HepG2 (cell line): ENCODE data around the gene NXN. TPM values are rescaled to one million over a fixed set of nuclear protein-coding genes. Genes with fewer than 3 reads are reported as not detected.

Experiments used
- AKNA ChIP-seq: sonication (generic); formaldehyde crosslinking; IDR thresholded peaks from 2 replicates; pipeline ENCODE4 v1.4.0; 2020; ENCODE audit warnings: missing genetic modification reagents, borderline replicate concordance
- CSRNP1 ChIP-seq: sonication (generic); formaldehyde crosslinking; IDR thresholded peaks from 2 replicates; pipeline ENCODE4 v1.8.1; 2023; ENCODE audit warnings: mild to moderate bottlenecking, missing genetic modification reagents
- EHMT2 ChIP-seq: fragments of 200-600 bp; sonication (generic); IDR thresholded peaks from 2 replicates; pipeline ENCODE4 v1.7.0; 2017; ENCODE audit warnings: antibody characterized with exemption, low read depth, low read length, borderline replicate concordance
- SIX4 ChIP-seq: sonication (generic); formaldehyde crosslinking; IDR thresholded peaks from 2 replicates; pipeline ENCODE4 v1.4.0; 2020; ENCODE audit warnings: missing genetic modification reagents
- SMARCE1 ChIP-seq: fragments of 450-650 bp; IDR thresholded peaks from 2 replicates; pipeline ENCODE4 v1.6.1; 2017; ENCODE audit warnings: borderline replicate concordance
- TBL1XR1 ChIP-seq: fragments of 150-350 bp; IDR thresholded peaks from 2 replicates; pipeline ENCODE4 v1.6.1; 2014; ENCODE audit warnings: borderline replicate concordance, low read length; ENCODE audit not compliant: partially characterized antibody
- THRA ChIP-seq: sonication (generic); formaldehyde crosslinking; IDR thresholded peaks from 2 replicates; pipeline ENCODE4 v1.4.0; 2020; ENCODE audit warnings: missing genetic modification reagents, borderline replicate concordance
- ZBTB7A ChIP-seq: sonication (generic); formaldehyde crosslinking; IDR thresholded peaks from 2 replicates; pipeline ENCODE4 v1.8.0; 2022; ENCODE audit warnings: mild to moderate bottlenecking, missing genetic modification reagents
- ZBTB8A ChIP-seq: sonication (generic); formaldehyde crosslinking; IDR thresholded peaks from 2 replicates; pipeline ENCODE4 v1.4.0; 2020; ENCODE audit warnings: mild to moderate bottlenecking, low read depth, missing genetic modification reagents, borderline replicate concordance
- ZNF318 ChIP-seq: sonication (generic); formaldehyde crosslinking; IDR thresholded peaks from 2 replicates; pipeline ENCODE4 v1.4.0; 2020; ENCODE audit warnings: mild to moderate bottlenecking, missing genetic modification reagents
- ZNF746 ChIP-seq: sonication (generic); formaldehyde crosslinking; IDR thresholded peaks from 2 replicates; pipeline ENCODE4 v1.8.0; 2022; ENCODE audit warnings: mild to moderate bottlenecking, missing genetic modification reagents
- polyA plus RNA-seq, 8 experiments: library from polyadenylated mRNA; depleted of rRNA in 3 of 8; stranded (reverse) in 7 of 8; unstranded in 1 of 8; fragments of >200 nt; fragmentation: Illumina TruSeq in 4 of 8; extraction: Trizol in 4 of 8; gene quantifications; 2 replicates each; pipeline versions ENCODE4 v1.2.1 to v1.2.3, GENCODE V29; 2011 to 2016; ENCODE audit warnings: low read depth in 4 of 8, missing spikeins in 1 of 8, mixed read lengths in 1 of 8; ENCODE audit not compliant: insufficient read depth in 1 of 8
- total RNA-seq, 5 experiments: library from RNA; depleted of rRNA; stranded (reverse); fragments of >200 nt; fragmentation: Illumina TruSeq; extraction: Trizol; gene quantifications; 2 replicates each; pipeline ENCODE4 v1.2.3, GENCODE V29; 2016; ENCODE audit warnings: low read depth in 1 of 5

Gene NXN
- total and polyA plus RNA-seq, 2 of the 13 experiments (the other 11 are each of a cell fraction or from before 2014, with no cell fraction given) = 22.2 to 24.3 TPM

- TF ChIP-seq SMARCE1 (no peak), ZNF318 (CRISPR knock-in tag) (no peak), THRA (peak; percentile 64; the same call in 1 of the 2 replicates), AKNA (CRISPR knock-in tag) (no peak), ZBTB7A (CRISPR knock-in tag) (0 out of 2 replicates have a peak, but pooled peaks have one; percentile 20), ZBTB8A (no peak), SIX4 (CRISPR knock-in tag) (0 out of 2 replicates have a peak, but pooled peaks have one; percentile 32), ZNF746 (CRISPR knock-in tag) (no peak), EHMT2 (peak; percentile 78; the same call in 1 of the 2 replicates), CSRNP1 (no peak), TBL1XR1 (peak; percentile 15)
These were observed 6.8 kb upstream of the NXN start (continued) for GRCh38 chr17:986322-986929.
